DOHH2 (cell line): ENCODE data around the gene LARP6.
"Not testable (repeated sequence)": the region's sequence is repeated elsewhere in the genome, so short reads cannot be mapped to it uniquely, and the experiment has no call there.

Experiments used
- H3F3A ChIP-seq: fragments of 200-600 bp; sonication (generic), shearing (Covaris generic); 2 replicates; pipeline ENCODE4 v1.6.0; 2016; ENCODE audit warnings: antibody characterized with exemption, mild to moderate bottlenecking; ENCODE audit not compliant: control insufficient read depth, insufficient read depth
- H3K27ac ChIP-seq: fragments of 200-600 bp; sonication (generic); 2 replicates; pipeline ENCODE4 v1.5.1; 2014; ENCODE audit warnings: low read depth, mild to moderate bottlenecking, low read length, moderate library complexity
- H3K27me3 ChIP-seq: fragments of 200-600 bp; sonication (generic); 2 replicates; pipeline ENCODE4 v1.6.1; 2014; ENCODE audit warnings: mild to moderate bottlenecking, low read length, mixed read lengths; ENCODE audit not compliant: control insufficient read depth
- H3K36me3 ChIP-seq: fragments of 200-600 bp; sonication (generic); 2 replicates; pipeline ENCODE4 v1.6.1; 2014; ENCODE audit warnings: mild to moderate bottlenecking, low read length, moderate library complexity, mixed read lengths; ENCODE audit not compliant: control insufficient read depth
- H3K4me1 ChIP-seq: fragments of 200-600 bp; sonication (generic); 2 replicates; pipeline ENCODE4 v1.6.1; 2014; ENCODE audit warnings: mild to moderate bottlenecking, low read length, mixed read lengths; ENCODE audit not compliant: control insufficient read depth
- H3K4me2 ChIP-seq: fragments of 200-600 bp; sonication (generic); 2 replicates; pipeline ENCODE4 v1.6.0; 2014; ENCODE audit warnings: mild to moderate bottlenecking, low read length, moderate library complexity
- H3K4me3 ChIP-seq: fragments of 200-600 bp; sonication (generic); 2 replicates; pipeline ENCODE4 v1.5.1; 2014; ENCODE audit warnings: mild to moderate bottlenecking, low read length, mixed read lengths
- H3K79me2 ChIP-seq: fragments of 200-600 bp; sonication (generic); 2 replicates; pipeline ENCODE4 v1.6.1; 2014; ENCODE audit warnings: mild to moderate bottlenecking, low read length, mixed read lengths; ENCODE audit not compliant: control insufficient read depth
- H3K9me2 ChIP-seq: fragments of 200-600 bp; sonication (generic); replicated peaks from 2 replicates; pipeline ENCODE4 v1.6.1; 2014; ENCODE audit warnings: mild to moderate bottlenecking, low read length, mixed read lengths; ENCODE audit not compliant: control insufficient read depth
- H3K9me3 ChIP-seq: fragments of 200-600 bp; sonication (generic); 2 replicates; pipeline ENCODE4 v1.6.1; 2014; ENCODE audit warnings: antibody characterized with exemption, low read length, mixed read lengths; ENCODE audit not compliant: control insufficient read depth, insufficient read depth
- H4K20me1 ChIP-seq: fragments of 200-600 bp; sonication (generic); 2 replicates; pipeline ENCODE4 v1.6.0; 2014; ENCODE audit warnings: low read depth, mild to moderate bottlenecking, antibody characterized with exemption, low read length, moderate library complexity; ENCODE audit not compliant: control insufficient read depth, insufficient read depth
- CTCF ChIP-seq: fragments of 200-600 bp; sonication (generic); IDR thresholded peaks from one replicate; pipeline ENCODE4 v1.5.1; 2014; ENCODE audit warnings: antibody characterized with exemption, mild to moderate bottlenecking, low read depth, low read length; ENCODE audit not compliant: poor library complexity, severe bottlenecking
- EZH2phosphoT487 ChIP-seq: fragments of 200-600 bp; sonication (generic); IDR thresholded peaks from 2 replicates; pipeline ENCODE4 v1.6.1; 2017; ENCODE audit warnings: borderline replicate concordance, mild to moderate bottlenecking, antibody characterized with exemption, low read length, moderate library complexity, mixed read lengths

Gene LARP6

GRCh38 chr15:70817266-70817665 lies 36.7 kb downstream of the LARP6 start:
- no peak overlapping the region for H3K4me2 ChIP-seq
- TF ChIP-seq CTCF (no peak), EZH2phosphoT487 (no peak)

GRCh38 chr15:70815604-70816003 lies 38.4 kb downstream of the LARP6 start:
- Histone ChIP-seq H3K9me3 (peaks cover 3% of the 10 kb centered on the region; the same call in 1 of the 2 replicates), H3K36me3 (no peaks in the 10 kb centered on the region), H3K27me3 (no peaks in the 10 kb centered on the region), H3K79me2 (no peaks in the 10 kb centered on the region), H3K9me2 (no peaks in the 10 kb centered on the region), H3K4me3 (no peak overlapping the region), H3K4me2 (no peak overlapping the region), H3F3A (no peaks in the 10 kb centered on the region), H3K27ac (no peak overlapping the region), H4K20me1 (no peaks in the 10 kb centered on the region), H3K4me1 (no peaks in the 10 kb centered on the region)
- TF ChIP-seq EZH2phosphoT487: no peak
- TF ChIP-seq CTCF: no peak

More at GRCh38 chr15:70817266-70817665, 36.7 kb downstream of the LARP6 start:
- H3K4me1 ChIP-seq: no peaks in the 10 kb centered on the region
- H3K9me2 ChIP-seq: no peaks in the 10 kb centered on the region
- H3F3A ChIP-seq: no peaks in the 10 kb centered on the region
- H3K36me3 ChIP-seq: no peaks in the 10 kb centered on the region
- no peak overlapping the region for H3K4me3 ChIP-seq
- no peaks in the 10 kb centered on the region for H4K20me1 ChIP-seq
- H3K9me3 ChIP-seq: peaks cover 3% of the 10 kb centered on the region; the same call in 1 of the 2 replicates
- H3K27ac ChIP-seq: no peak overlapping the region
- no peaks in the 10 kb centered on the region for H3K79me2 ChIP-seq
- no peaks in the 10 kb centered on the region for H3K27me3 ChIP-seq

GRCh38 chr15:70815011-70815410 lies 38.9 kb downstream of the LARP6 start:
- H3K4me1 ChIP-seq, H3K4me2 ChIP-seq: not testable (repeated sequence)

GRCh38 chr15:70812827-70813364 lies 41.1 kb downstream of the LARP6 start:
- Histone ChIP-seq H3F3A (no peaks in the 10 kb centered on the region), H3K36me3 (no peaks in the 10 kb centered on the region), H3K27ac (no peak overlapping the region), H3K4me2 (no peak overlapping the region), H3K9me2 (no peaks in the 10 kb centered on the region), H3K27me3 (no peaks in the 10 kb centered on the region), H3K9me3 (no peaks in the 10 kb centered on the region), H3K4me3 (no peak overlapping the region), H3K79me2 (no peaks in the 10 kb centered on the region), H3K4me1 (no peaks in the 10 kb centered on the region), H4K20me1 (no peaks in the 10 kb centered on the region)
- TF ChIP-seq CTCF: no peak

More at GRCh38 chr15:70815011-70815410, 38.9 kb downstream of the LARP6 start:
- not testable (repeated sequence) for H3K4me3 ChIP-seq, H3K36me3 ChIP-seq, H3K27ac ChIP-seq, H4K20me1 ChIP-seq, H3K79me2 ChIP-seq, H3K9me2 ChIP-seq, H3K9me3 ChIP-seq, H3K27me3 ChIP-seq, H3F3A ChIP-seq
